NCI-H1417 (cell line): ENCODE data around the gene ZBTB34.
A peak's percentile ranks its signal among the peaks of the same experiment; 100 is the strongest.
"Not testable (repeated sequence)": the region's sequence is repeated elsewhere in the genome, so short reads cannot be mapped to it uniquely, and the experiment has no call there.

Source experiments
- DNase-seq, 3 experiments: peaks; one replicate each; lab custom pipeline; 2025; lab: John Stamatoyannopoulos, UW

The ZBTB34 gene

GRCh38 chr9:126860077-126860756, at the start of gene ZBTB34:
TSS of gene ZBTB34 (plus strand) at chr9:126860639. CDS start at chr9:126879400, 18,761 bp downstream.
- peak; percentile 47 to 92 (median 86) for DNase-seq

- no peak for DNase-seq
These were observed 47.4 kb upstream of the ZBTB34 start for GRCh38 chr9:126813072-126813471.

- DNase-seq: no peak
These were observed 46.3 kb upstream of the ZBTB34 start for GRCh38 chr9:126814091-126814490.

- not testable (repeated sequence) for DNase-seq
These were observed 42.8 kb upstream of the ZBTB34 start for GRCh38 chr9:126817615-126818014.

- no peak for DNase-seq
These were observed 42.0 kb upstream of the ZBTB34 start for GRCh38 chr9:126818482-126818881.

- no peak for DNase-seq
These were observed 41.0 kb upstream of the ZBTB34 start for GRCh38 chr9:126819482-126819881.

- DNase-seq: no peak
These were observed 38.2 kb upstream of the ZBTB34 start for GRCh38 chr9:126822278-126822677.

GRCh38 chr9:126822873-126823272, 37.6 kb upstream of the ZBTB34 start:
- DNase-seq: no peak

GRCh38 chr9:126824052-126824451, 36.4 kb upstream of the ZBTB34 start:
- not testable (repeated sequence) for DNase-seq

- DNase-seq: no peak
These were observed 33.2 kb upstream of the ZBTB34 start for GRCh38 chr9:126827227-126827626.

GRCh38 chr9:126829035-126829434, 31.4 kb upstream of the ZBTB34 start:
- DNase-seq: no peak

- DNase-seq: no peak
These were observed 29.6 kb upstream of the ZBTB34 start for GRCh38 chr9:126830827-126831226.

GRCh38 chr9:126832440-126832839, 28.0 kb upstream of the ZBTB34 start:
- DNase-seq: no peak

GRCh38 chr9:126833020-126833419, 27.4 kb upstream of the ZBTB34 start:
- DNase-seq: no peak

GRCh38 chr9:126833710-126834345, 26.6 kb upstream of the ZBTB34 start:
- no peak for DNase-seq

GRCh38 chr9:126834672-126835071, 25.8 kb upstream of the ZBTB34 start:
- DNase-seq: no peak

- DNase-seq: no peak
These were observed 24.2 kb upstream of the ZBTB34 start for GRCh38 chr9:126836216-126836615.

GRCh38 chr9:126838055-126838811, 22.2 kb upstream of the ZBTB34 start:
- no peak for DNase-seq

- no peak for DNase-seq
These were observed 21.5 kb upstream of the ZBTB34 start for GRCh38 chr9:126838895-126839294.

GRCh38 chr9:126839301-126839700, 21.1 kb upstream of the ZBTB34 start:
- no peak for DNase-seq

GRCh38 chr9:126842220-126842842, 18.1 kb upstream of the ZBTB34 start:
- no peak for DNase-seq

GRCh38 chr9:126842977-126843799, 17.3 kb upstream of the ZBTB34 start:
- DNase-seq: no peak
